Measurements from ENCODE around the gene EMC1. TPM values are rescaled to one million over a fixed set of nuclear protein-coding genes. Genes with fewer than 3 reads are reported as not detected.

Gene EMC1
- total RNA-seq, 2 donors from 2014 or later, result 42.1 to 86.2 TPM

DNA sequence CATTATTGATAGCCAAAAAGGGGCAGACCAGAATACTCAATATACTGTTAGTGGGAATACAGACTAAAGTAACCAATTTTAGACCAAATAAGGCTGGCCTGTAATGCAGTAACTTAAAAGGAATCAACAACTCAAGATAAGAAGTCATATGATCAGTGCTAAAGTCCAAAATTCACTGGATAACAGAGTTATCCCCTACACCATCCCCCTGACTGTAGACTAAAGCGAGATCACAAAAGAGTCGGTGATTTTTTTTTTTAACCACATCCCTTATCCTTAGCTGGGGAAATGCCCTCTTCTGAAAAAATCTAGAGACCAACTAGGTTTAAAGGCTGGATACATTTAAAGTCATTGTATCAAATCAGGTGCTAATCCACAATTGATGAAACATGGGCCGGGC lies 48.9 kb downstream of the EMC1 start:
- 89% methylated on average over 3 of the region's 3 CpGs for WGBS
- peaks cover 3% of the 10 kb centered on the region for H3K4me1 ChIP-seq (replicated peaks)

GRCh38 chr1:19199969-19200604 lies 51.2 kb downstream of the EMC1 start:
- H3K9me3 ChIP-seq, result no peaks in the 10 kb centered on the region
- WGBS, result 55% methylated on average over 4 of the region's 4 CpGs
- intact Hi-C loops (cut with DNase I), result no loop called here
- H3K4me1 ChIP-seq (replicated peaks), result peaks cover 3% of the 10 kb centered on the region
- H3K36me3 ChIP-seq, result peaks cover 7 to 16% of the 10 kb centered on the region in 2 donors
- no peak overlapping the region for H3K27ac ChIP-seq
- H3K27me3 ChIP-seq (replicated peaks; ENCODE audit: insufficient read depth), result no peaks in the 10 kb centered on the region
- DNase-seq (ENCODE audit: low spot score), result no peak
- no peak overlapping the region for H3K4me3 ChIP-seq
- TF ChIP-seq, protein P1, sequence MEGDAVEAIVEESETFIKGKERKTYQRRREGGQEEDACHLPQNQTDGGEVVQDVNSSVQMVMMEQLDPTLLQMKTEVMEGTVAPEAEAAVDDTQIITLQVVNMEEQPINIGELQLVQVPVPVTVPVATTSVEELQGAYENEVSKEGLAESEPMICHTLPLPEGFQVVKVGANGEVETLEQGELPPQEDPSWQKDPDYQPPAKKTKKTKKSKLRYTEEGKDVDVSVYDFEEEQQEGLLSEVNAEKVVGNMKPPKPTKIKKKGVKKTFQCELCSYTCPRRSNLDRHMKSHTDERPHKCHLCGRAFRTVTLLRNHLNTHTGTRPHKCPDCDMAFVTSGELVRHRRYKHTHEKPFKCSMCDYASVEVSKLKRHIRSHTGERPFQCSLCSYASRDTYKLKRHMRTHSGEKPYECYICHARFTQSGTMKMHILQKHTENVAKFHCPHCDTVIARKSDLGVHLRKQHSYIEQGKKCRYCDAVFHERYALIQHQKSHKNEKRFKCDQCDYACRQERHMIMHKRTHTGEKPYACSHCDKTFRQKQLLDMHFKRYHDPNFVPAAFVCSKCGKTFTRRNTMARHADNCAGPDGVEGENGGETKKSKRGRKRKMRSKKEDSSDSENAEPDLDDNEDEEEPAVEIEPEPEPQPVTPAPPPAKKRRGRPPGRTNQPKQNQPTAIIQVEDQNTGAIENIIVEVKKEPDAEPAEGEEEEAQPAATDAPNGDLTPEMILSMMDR (IDR thresholded peaks at IDR 0.05), result no peak
- TF ChIP-seq POLR2AphosphoS5 (IDR thresholded peaks at IDR 0.05), result no peak
- no peak for TF ChIP-seq POLR2A (IDR thresholded peaks at IDR 0.05)

More for the DNA sequence above, 48.9 kb downstream of the EMC1 start:
- no peak for DNase-seq (ENCODE audit: low spot score)
- intact Hi-C loops (cut with DNase I), result no loop called here
- TF ChIP-seq POLR2AphosphoS5 (IDR thresholded peaks at IDR 0.05) (no peak), POLR2A (IDR thresholded peaks at IDR 0.05) (no peak)
- TF ChIP-seq, protein P1 (IDR thresholded peaks at IDR 0.05), result no peak
- Histone ChIP-seq H3K27me3 (replicated peaks; ENCODE audit: insufficient read depth) (no peaks in the 10 kb centered on the region), H3K27ac (no peak overlapping the region), H3K36me3 (peaks cover 0 to 9% of the 10 kb centered on the region in 2 donors), H3K4me3 (no peak overlapping the region), H3K9me3 (no peaks in the 10 kb centered on the region)

DNA sequence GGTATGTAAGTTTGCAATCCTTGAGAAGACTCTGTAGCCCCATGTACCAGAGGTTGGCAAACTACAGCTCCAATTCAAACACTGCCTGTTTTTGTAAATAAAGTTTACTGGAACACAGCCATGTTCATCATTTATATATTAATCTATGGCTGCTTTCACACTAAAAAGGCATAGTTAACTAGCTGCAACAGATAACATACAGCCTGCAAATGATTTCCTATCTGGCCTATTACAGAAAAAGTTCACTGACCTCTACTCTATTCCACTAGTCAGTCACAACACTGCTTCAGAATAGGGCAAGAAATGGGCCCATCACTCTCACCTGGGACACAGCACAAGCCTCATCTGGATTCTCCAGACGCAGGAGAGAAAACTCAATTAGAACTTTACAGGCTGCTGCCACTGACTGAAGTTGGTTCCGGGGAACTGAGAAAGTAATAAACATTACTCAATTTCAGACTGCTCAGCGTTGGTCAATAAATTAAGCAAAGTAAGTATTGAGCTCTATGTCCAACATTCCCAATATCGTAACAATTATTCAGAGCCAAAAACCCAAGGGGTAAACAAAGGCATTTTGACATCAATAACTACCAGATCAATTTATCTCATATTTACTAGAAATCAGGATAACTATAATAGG lies 51.9 kb downstream of the EMC1 start:
- intact Hi-C loops (cut with DNase I), result no loop called here
- Histone ChIP-seq H3K9me3 (no peaks in the 10 kb centered on the region), H3K4me1 (replicated peaks) (peaks cover 3% of the 10 kb centered on the region), H3K4me3 (no peak overlapping the region), H3K36me3 (peaks cover 7 to 16% of the 10 kb centered on the region in 2 donors), H3K27me3 (replicated peaks; ENCODE audit: insufficient read depth) (no peaks in the 10 kb centered on the region), H3K27ac (no peak overlapping the region)
- no peak for DNase-seq (ENCODE audit: low spot score)
- TF ChIP-seq POLR2AphosphoS5 (IDR thresholded peaks at IDR 0.05) (no peak), POLR2A (IDR thresholded peaks at IDR 0.05) (no peak)
- TF ChIP-seq, protein P1 (IDR thresholded peaks at IDR 0.05), result no peak
- 72% methylated on average over 4 of the region's 4 CpGs for WGBS

GRCh38 chr1:19198820-19199219 lies 52.5 kb downstream of the EMC1 start:
- intact Hi-C loops (cut with DNase I), result no loop called here
- TF ChIP-seq POLR2A (IDR thresholded peaks at IDR 0.05) (no peak), POLR2AphosphoS5 (IDR thresholded peaks at IDR 0.05) (no peak)
- TF ChIP-seq, protein P1 (IDR thresholded peaks at IDR 0.05), result no peak
- Histone ChIP-seq H3K9me3 (no peaks in the 10 kb centered on the region), H3K36me3 (peaks cover 7 to 16% of the 10 kb centered on the region in 2 donors), H3K4me1 (replicated peaks) (peaks cover 3% of the 10 kb centered on the region), H3K4me3 (no peak overlapping the region), H3K27me3 (replicated peaks; ENCODE audit: insufficient read depth) (no peaks in the 10 kb centered on the region), H3K27ac (no peak overlapping the region)
- DNase-seq (ENCODE audit: low spot score), result no peak
- WGBS, result 92% methylated on average over 4 of the region's 4 CpGs

DNA sequence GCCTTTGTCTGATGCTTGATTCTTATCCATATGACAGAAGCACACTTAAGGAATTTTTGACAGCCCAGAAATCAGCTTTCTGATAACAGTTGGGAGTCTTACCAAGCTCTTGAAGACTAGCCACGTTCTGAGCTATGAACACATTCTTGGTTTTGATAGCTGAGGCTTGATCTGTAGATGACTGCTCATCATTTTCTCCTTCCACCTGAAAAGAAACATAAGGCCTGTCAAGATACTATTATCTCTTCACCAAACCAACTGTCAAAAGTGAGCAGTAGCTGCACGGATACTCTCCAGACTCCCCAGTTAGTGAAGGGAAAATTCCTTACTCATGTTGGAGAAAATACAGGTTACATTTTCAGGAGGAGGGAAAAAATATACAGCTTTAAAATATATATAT lies 53.5 kb downstream of the EMC1 start:
- Histone ChIP-seq H3K36me3 (peaks cover 7 to 22% of the 10 kb centered on the region in 2 donors), H3K4me3 (no peak overlapping the region), H3K27ac (no peak overlapping the region), H3K9me3 (no peaks in the 10 kb centered on the region), H3K4me1 (replicated peaks) (no peaks in the 10 kb centered on the region), H3K27me3 (replicated peaks; ENCODE audit: insufficient read depth) (no peaks in the 10 kb centered on the region)
- TF ChIP-seq, protein P1 (IDR thresholded peaks at IDR 0.05), result no peak
- TF ChIP-seq POLR2A (IDR thresholded peaks at IDR 0.05), result no peak
- no peak for TF ChIP-seq POLR2AphosphoS5 (IDR thresholded peaks at IDR 0.05)
- WGBS, result 79% methylated on average over 2 of the region's 2 CpGs
- DNase-seq (ENCODE audit: low spot score), result no peak
- intact Hi-C loops (cut with DNase I), result no loop called here
